ENCODE results near the gene MCC. TPM values are rescaled to one million over a fixed set of nuclear protein-coding genes. Genes with fewer than 3 reads are reported as not detected.

MCC gene
- total and polyA plus RNA-seq, 2 experiments from 2014 or later = 8.3 to 31.5 TPM

- no peak for DNase-seq (ENCODE audit: low spot score)
- Histone ChIP-seq H3K9me2 (replicated peaks; ENCODE audit: insufficient read depth) (no peaks in the 10 kb centered on the region), H3K27me3 (no peaks in the 10 kb centered on the region), H3K79me2 (no peaks in the 10 kb centered on the region), H2AFZ (no peak overlapping the region), H3K9me3 (ENCODE audit: low read depth) (no peaks in the 10 kb centered on the region), H3K27ac (no peak overlapping the region), H3K4me3 (no peak overlapping the region), H3K4me1 (ENCODE audit: insufficient read depth) (no peaks in the 10 kb centered on the region), H3K4me2 (no peak overlapping the region), H3K36me3 (replicated peaks; ENCODE audit: insufficient read depth, low read depth) (no peaks in the 10 kb centered on the region), H4K20me1 (ENCODE audit: insufficient read depth, poor library complexity, severe bottlenecking) (no peaks in the 10 kb centered on the region)
- 81% methylated on average over 6 of the region's 6 CpGs for WGBS (ENCODE audit: low lambda C conversion rate, missing lambda C conversion rate)
- TF ChIP-seq EZH2phosphoT487 (IDR thresholded peaks at IDR 0.05; ENCODE audit: low read depth, severe bottlenecking, unreplicated experiment) (no peak), CTCF (IDR thresholded peaks at IDR 0.05; ENCODE audit: poor library complexity) (no peak), EZH2 (IDR thresholded peaks at IDR 0.05; ENCODE audit: borderline replicate concordance) (no peak)
Observed at GRCh38 chr5:113337515-113338415, 150.5 kb downstream of the MCC start.

GRCh38 chr5:113336975-113337374 is 151.3 kb downstream of the MCC start:
- WGBS (ENCODE audit: low lambda C conversion rate, missing lambda C conversion rate) = 70% methylated on average over 4 of the region's 4 CpGs
- TF ChIP-seq EZH2phosphoT487 (IDR thresholded peaks at IDR 0.05; ENCODE audit: low read depth, severe bottlenecking, unreplicated experiment) (no peak), CTCF (IDR thresholded peaks at IDR 0.05; ENCODE audit: poor library complexity) (peak; percentile 36)
- Histone ChIP-seq H3K9me3 (ENCODE audit: low read depth) (no peaks in the 10 kb centered on the region), H4K20me1 (ENCODE audit: insufficient read depth, poor library complexity, severe bottlenecking) (no peaks in the 10 kb centered on the region), H3K36me3 (replicated peaks; ENCODE audit: insufficient read depth, low read depth) (no peaks in the 10 kb centered on the region), H2AFZ (no peak overlapping the region), H3K27me3 (no peaks in the 10 kb centered on the region), H3K79me2 (no peaks in the 10 kb centered on the region), H3K9me2 (replicated peaks; ENCODE audit: insufficient read depth) (no peaks in the 10 kb centered on the region), H3K27ac (no peak overlapping the region), H3K4me1 (ENCODE audit: insufficient read depth) (no peaks in the 10 kb centered on the region), H3K4me2 (no peak overlapping the region), H3K4me3 (no peak overlapping the region)
- peak; percentile 56 for DNase-seq (ENCODE audit: low spot score)

- Histone ChIP-seq H3K27ac (no peak overlapping the region), H3K79me2 (no peaks in the 10 kb centered on the region), H4K20me1 (ENCODE audit: insufficient read depth, poor library complexity, severe bottlenecking) (no peaks in the 10 kb centered on the region), H3K36me3 (replicated peaks; ENCODE audit: insufficient read depth, low read depth) (no peaks in the 10 kb centered on the region), H3K27me3 (no peaks in the 10 kb centered on the region), H3K4me2 (no peak overlapping the region), H3K9me3 (ENCODE audit: low read depth) (no peaks in the 10 kb centered on the region), H3K9me2 (replicated peaks; ENCODE audit: insufficient read depth) (no peaks in the 10 kb centered on the region), H3K4me3 (no peak overlapping the region), H3K4me1 (ENCODE audit: insufficient read depth) (no peaks in the 10 kb centered on the region), H2AFZ (no peak overlapping the region)
- 90% methylated on average over 1 of the region's 1 CpG for WGBS (ENCODE audit: low lambda C conversion rate, missing lambda C conversion rate)
- TF ChIP-seq EZH2 (IDR thresholded peaks at IDR 0.05; ENCODE audit: borderline replicate concordance) (no peak), CTCF (IDR thresholded peaks at IDR 0.05; ENCODE audit: poor library complexity) (no peak), EZH2phosphoT487 (IDR thresholded peaks at IDR 0.05; ENCODE audit: low read depth, severe bottlenecking, unreplicated experiment) (no peak)
- DNase-seq (ENCODE audit: low spot score) = no peak
Observed at GRCh38 chr5:113333411-113333810, 154.8 kb downstream of the MCC start.

All from hepatocyte (in vitro differentiated cells).